Parathyroid adenoma (tissue), 2 donors: ENCODE data around the gene B3GALT5.
A peak's percentile ranks its signal among the peaks of the same experiment; 100 is the strongest.

Experiments
- H2AFZ ChIP-seq: fragments of 300-600 bp; sonication (generic); one replicate; pipeline ENCODE4 v1.7.0; 2017; ENCODE audit warnings: antibody characterized with exemption, mild to moderate bottlenecking
- H3K27ac ChIP-seq: fragments of 300-600 bp; sonication (generic); one replicate; pipeline ENCODE4 v1.7.0; 2017
- H3K27me3 ChIP-seq: fragments of 300-600 bp; sonication (generic); one replicate; pipeline ENCODE4 v1.7.0; 2017; ENCODE audit warnings: low read length; ENCODE audit not compliant: control insufficient read depth, insufficient read depth
- H3K36me3 ChIP-seq: fragments of 300-600 bp; sonication (generic); one replicate; pipeline ENCODE4 v1.7.0; 2017; ENCODE audit warnings: low read length; ENCODE audit not compliant: control insufficient read depth, insufficient read depth
- H3K4me1 ChIP-seq: fragments of 300-600 bp; sonication (generic); one replicate; pipeline ENCODE4 v1.7.0; 2017; ENCODE audit warnings: control low read depth
- H3K4me2 ChIP-seq: fragments of 300-600 bp; sonication (generic); one replicate; pipeline ENCODE4 v1.7.0; 2017; ENCODE audit warnings: low read length
- H3K4me3 ChIP-seq: fragments of 300-600 bp; sonication (generic); one replicate; pipeline ENCODE4 v1.7.0; 2017; ENCODE audit warnings: low read depth, low read length
- H3K79me2 ChIP-seq: fragments of 300-600 bp; sonication (generic); one replicate; pipeline ENCODE4 v1.7.0; 2017; ENCODE audit warnings: control low read depth
- H3K9ac ChIP-seq: fragments of 300-600 bp; sonication (generic); one replicate; pipeline ENCODE4 v1.7.0; 2017; ENCODE audit warnings: mild to moderate bottlenecking
- H3K9me3 ChIP-seq: fragments of 300-600 bp; sonication (generic); one replicate; pipeline ENCODE4 v1.7.0; 2017; ENCODE audit warnings: low read length; ENCODE audit not compliant: control insufficient read depth
- TF ChIP-seq, protein P1 (sequence below): fragments of 300-600 bp; sonication (generic); IDR thresholded peaks from one replicate; pipeline ENCODE4 v1.7.0; 2017; ENCODE audit warnings: antibody characterized with exemption, mild to moderate bottlenecking
- donor health status: primary hyperparathyroidism.

B3GALT5 gene

DNA sequence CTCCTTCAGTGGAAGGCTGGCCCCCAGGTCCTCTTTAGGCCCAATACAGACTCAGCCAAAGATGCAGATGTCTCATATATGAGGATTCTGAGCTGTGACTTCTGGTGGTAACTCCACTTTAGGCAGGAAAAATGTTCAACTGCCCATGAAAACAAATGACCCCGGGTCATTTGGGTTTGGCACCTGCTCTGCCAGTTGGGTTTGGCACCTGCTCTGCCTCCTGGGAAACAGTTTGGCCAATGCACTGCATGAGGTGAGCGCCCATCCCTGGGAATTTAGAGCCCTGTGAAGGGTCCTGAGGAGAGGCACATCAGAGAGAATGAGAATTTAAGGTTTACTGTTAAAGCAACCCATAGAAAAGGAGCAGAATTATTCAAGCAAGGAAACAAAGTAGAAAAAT is 45.3 kb downstream of the B3GALT5 start:
- Histone ChIP-seq H3K27me3 (no peaks in the 10 kb centered on the region), H3K36me3 (no peaks in the 10 kb centered on the region), H3K9me3 (no peaks in the 10 kb centered on the region), H3K4me3 (no peak overlapping the region), H3K9ac (no peak overlapping the region), H3K27ac (no peak overlapping the region), H3K4me2 (no peak overlapping the region), H3K79me2 (no peaks in the 10 kb centered on the region), H3K4me1 (no peaks in the 10 kb centered on the region), H2AFZ (no peak overlapping the region)
- TF ChIP-seq, protein P1, sequence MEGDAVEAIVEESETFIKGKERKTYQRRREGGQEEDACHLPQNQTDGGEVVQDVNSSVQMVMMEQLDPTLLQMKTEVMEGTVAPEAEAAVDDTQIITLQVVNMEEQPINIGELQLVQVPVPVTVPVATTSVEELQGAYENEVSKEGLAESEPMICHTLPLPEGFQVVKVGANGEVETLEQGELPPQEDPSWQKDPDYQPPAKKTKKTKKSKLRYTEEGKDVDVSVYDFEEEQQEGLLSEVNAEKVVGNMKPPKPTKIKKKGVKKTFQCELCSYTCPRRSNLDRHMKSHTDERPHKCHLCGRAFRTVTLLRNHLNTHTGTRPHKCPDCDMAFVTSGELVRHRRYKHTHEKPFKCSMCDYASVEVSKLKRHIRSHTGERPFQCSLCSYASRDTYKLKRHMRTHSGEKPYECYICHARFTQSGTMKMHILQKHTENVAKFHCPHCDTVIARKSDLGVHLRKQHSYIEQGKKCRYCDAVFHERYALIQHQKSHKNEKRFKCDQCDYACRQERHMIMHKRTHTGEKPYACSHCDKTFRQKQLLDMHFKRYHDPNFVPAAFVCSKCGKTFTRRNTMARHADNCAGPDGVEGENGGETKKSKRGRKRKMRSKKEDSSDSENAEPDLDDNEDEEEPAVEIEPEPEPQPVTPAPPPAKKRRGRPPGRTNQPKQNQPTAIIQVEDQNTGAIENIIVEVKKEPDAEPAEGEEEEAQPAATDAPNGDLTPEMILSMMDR = no peak

DNA sequence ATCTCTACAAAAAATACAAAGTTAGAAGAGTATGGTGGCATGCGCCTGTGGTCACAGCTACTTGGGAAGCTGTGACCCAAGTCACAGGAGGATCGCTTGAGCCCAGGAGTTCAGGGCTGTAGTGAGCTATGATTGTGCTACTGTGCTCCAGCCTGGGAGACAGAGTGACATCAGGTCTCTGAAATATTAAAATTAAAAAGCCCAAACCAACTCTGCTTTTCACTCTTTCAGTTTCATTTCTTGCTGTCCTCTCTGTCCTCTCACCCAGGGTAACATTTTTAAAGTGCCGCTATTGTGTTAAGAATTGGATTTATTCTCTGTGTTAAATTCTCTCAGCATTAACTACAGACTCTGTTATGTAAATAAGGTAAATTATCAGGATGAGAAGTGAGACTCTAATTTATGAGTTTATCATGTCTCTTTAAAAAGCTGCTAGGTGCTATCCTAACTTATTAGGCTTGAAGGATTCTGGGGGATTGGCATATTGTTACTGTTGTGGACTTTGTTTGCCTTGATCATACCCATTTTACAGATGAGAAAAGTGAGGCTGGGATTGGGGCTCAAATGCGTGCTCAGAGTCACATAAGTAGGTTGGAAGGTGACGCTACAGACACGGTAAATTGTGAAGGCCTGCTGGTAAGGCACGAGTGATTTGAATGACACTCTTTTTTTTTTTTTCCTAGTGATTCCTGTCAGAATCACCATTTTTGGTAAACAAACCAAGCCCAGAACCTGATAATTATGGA is 46.5 kb downstream of the B3GALT5 start:
- Histone ChIP-seq H3K4me2 (no peak overlapping the region), H3K27ac (no peak overlapping the region), H3K9ac (no peak overlapping the region), H2AFZ (no peak overlapping the region), H3K9me3 (no peaks in the 10 kb centered on the region), H3K4me3 (no peak overlapping the region), H3K36me3 (no peaks in the 10 kb centered on the region), H3K79me2 (no peaks in the 10 kb centered on the region), H3K4me1 (no peaks in the 10 kb centered on the region), H3K27me3 (no peaks in the 10 kb centered on the region)
- TF ChIP-seq, protein P1 = no peak

DNA sequence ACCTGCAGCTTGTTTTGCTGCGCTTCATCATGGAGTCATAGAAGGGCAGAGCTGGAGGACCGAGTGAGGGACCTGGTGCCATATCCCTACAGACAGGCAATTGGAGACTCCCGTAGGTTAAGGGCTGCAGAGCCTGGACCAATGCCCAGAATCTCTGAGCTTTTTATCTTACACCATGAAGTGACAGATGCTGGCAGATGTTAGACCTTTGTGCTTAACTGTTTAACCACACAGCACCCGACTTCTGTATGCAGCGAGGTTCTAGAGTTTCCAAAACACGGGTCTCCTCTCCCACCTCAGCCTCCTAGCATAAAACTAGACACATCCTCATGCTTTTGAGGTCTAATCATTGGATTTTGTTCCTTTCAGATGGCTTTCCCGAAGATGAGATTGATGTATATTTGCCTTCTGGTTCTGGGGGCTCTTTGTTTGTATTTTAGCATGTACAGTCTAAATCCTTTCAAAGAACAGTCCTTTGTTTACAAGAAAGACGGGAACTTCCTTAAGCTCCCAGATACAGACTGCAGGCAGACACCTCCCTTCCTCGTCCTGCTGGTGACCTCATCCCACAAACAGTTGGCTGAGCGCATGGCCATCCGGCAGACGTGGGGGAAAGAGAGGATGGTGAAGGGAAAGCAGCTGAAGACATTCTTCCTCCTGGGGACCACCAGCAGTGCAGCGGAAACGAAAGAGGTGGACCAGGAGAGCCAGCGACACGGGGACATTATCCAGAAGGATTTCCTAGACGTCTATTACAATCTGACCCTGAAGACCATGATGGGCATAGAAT is 47.6 kb downstream of the B3GALT5 start:
- H3K79me2 ChIP-seq = no peaks in the 10 kb centered on the region
- no peak overlapping the region for H3K4me2 ChIP-seq
- TF ChIP-seq, protein P1 = no peak
- no peak overlapping the region for H3K4me3 ChIP-seq
- no peaks in the 10 kb centered on the region for H3K4me1 ChIP-seq
- no peak overlapping the region for H3K27ac ChIP-seq
- H3K36me3 ChIP-seq = no peaks in the 10 kb centered on the region
- H3K9ac ChIP-seq = no peak overlapping the region
- no peaks in the 10 kb centered on the region for H3K9me3 ChIP-seq
- H2AFZ ChIP-seq = peak overlapping the region; percentile 25
- no peaks in the 10 kb centered on the region for H3K27me3 ChIP-seq

DNA sequence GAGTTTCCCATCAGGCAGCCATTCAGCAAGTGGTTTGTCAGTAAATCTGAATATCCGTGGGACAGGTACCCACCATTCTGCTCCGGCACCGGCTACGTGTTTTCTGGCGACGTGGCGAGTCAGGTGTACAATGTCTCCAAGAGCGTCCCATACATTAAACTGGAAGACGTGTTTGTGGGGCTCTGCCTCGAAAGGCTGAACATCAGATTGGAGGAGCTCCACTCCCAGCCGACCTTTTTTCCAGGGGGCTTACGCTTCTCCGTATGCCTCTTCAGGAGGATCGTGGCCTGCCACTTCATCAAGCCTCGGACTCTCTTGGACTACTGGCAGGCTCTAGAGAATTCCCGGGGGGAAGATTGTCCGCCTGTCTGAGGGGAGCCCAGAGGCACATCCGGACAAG is 48.4 kb downstream of the B3GALT5 start:
- Histone ChIP-seq H3K27ac (no peak overlapping the region), H3K9me3 (no peaks in the 10 kb centered on the region), H3K4me3 (no peak overlapping the region), H3K79me2 (no peaks in the 10 kb centered on the region), H3K36me3 (no peaks in the 10 kb centered on the region), H3K9ac (no peak overlapping the region), H3K4me1 (no peaks in the 10 kb centered on the region), H2AFZ (no peak overlapping the region), H3K4me2 (no peak overlapping the region), H3K27me3 (no peaks in the 10 kb centered on the region)
- TF ChIP-seq, protein P1 = no peak
